HCT116 (cell line): ENCODE data around the gene HLA-F. TPM values are rescaled to one million over a fixed set of nuclear protein-coding genes. Genes with fewer than 3 reads are reported as not detected.

Experiments
- ATAC-seq: fragments of 200-7000 bp; cut with Tn5 transposase; 2 replicates; pipeline ENCODE4 v1.9.1; 2020; ENCODE audit warnings: mild to moderate bottlenecking, moderate library complexity
- BruUV-seq: library from RNA; stranded (reverse); fragments of 400-500 nt; replicated peaks from 2 replicates; lab custom pipeline; 2021; lab: Mats Ljungman, UMichigan
- CTCF ChIA-PET: fragments of 300-600 bp; sonication (Branson Sonifier 250); formaldehyde crosslinking; loops from one replicate; lab custom pipeline; 2021; ENCODE audit warnings: antibody characterized with exemption; lab: Charles Lee
- POLR2A ChIA-PET: fragments of 300-600, 350-600 bp; sonication (Branson Sonifier 250); formaldehyde crosslinking; loops from one replicate; lab custom pipeline; 2021; ENCODE audit warnings: antibody characterized with exemption; lab: Charles Lee
- RAD21 ChIA-PET, 2 experiments: fragments of 300-600 bp; sonication (Branson Sonifier 250); formaldehyde crosslinking; loops; one replicate each; lab custom pipeline; 2023; ENCODE audit warnings: low total read pairs in 2 of 2; ENCODE audit not compliant: uncharacterized antibody in 2 of 2, unreplicated experiment in 2 of 2, low non-redundant PET in 1 of 2; lab: Charles Lee
- DNase-seq: peaks from one replicate; pipeline ENCODE4 v3.0.0-alpha.2; 2010; ENCODE audit warnings: low read depth, low spot score
- H2AFZ ChIP-seq: fragments of 200-600 bp; shearing (Covaris generic), sonication (generic); 2 replicates; pipeline ENCODE4 v1.6.1; 2017; ENCODE audit warnings: low read depth, mixed run types, mixed read lengths, antibody characterized with exemption, low read length; ENCODE audit not compliant: poor library complexity, severe bottlenecking
- H3K27ac ChIP-seq: 2 replicates; pipeline ENCODE4 v1.5.1; 2012; ENCODE audit warnings: low read depth, low read length
- H3K27me3 ChIP-seq: fragments of 200-600 bp; sonication (generic); 2 replicates; pipeline ENCODE4 v1.6.1; 2016; ENCODE audit warnings: mixed run types, low read length, mixed read lengths; ENCODE audit not compliant: insufficient read depth
- H3K36me3 ChIP-seq, 2 experiments: fragments of 200-500 bp in 1 of 2; fragments of 200-600 bp in 1 of 2; sonication (Bioruptor generic) in 1 of 2; sonication (generic) in 1 of 2; 2 replicates each; pipeline versions ENCODE4 v1.5.1 to v1.6.1; 2014 to 2016; ENCODE audit warnings: low read length in 2 of 2, inconsistent platforms in 1 of 2, mixed read lengths in 1 of 2, mixed run types in 1 of 2; ENCODE audit not compliant: insufficient read depth in 2 of 2, control insufficient read depth in 1 of 2
- H3K4me1 ChIP-seq, 2 experiments: fragments of 200-600 bp in 1 of 2; sonication (generic) in 1 of 2; 2 replicates each; pipeline versions ENCODE4 v1.5.1 to v1.6.1; 2012 to 2017; ENCODE audit warnings: low read length in 2 of 2, inconsistent platforms in 1 of 2, mild to moderate bottlenecking in 1 of 2, mixed read lengths in 1 of 2, mixed run types in 1 of 2, moderate library complexity in 1 of 2; ENCODE audit not compliant: insufficient read depth in 2 of 2, control insufficient read depth in 1 of 2
- H3K4me2 ChIP-seq: fragments of 200-600 bp; sonication (generic); 2 replicates; pipeline ENCODE4 v1.6.1; 2017; ENCODE audit warnings: mixed run types, low read length, mixed read lengths
- H3K4me3 ChIP-seq, 2 experiments: fragments of 200-600 bp in 1 of 2; sonication (generic) in 1 of 2; replicated peaks in 1 of 2; 2 replicates each; pipeline ENCODE4 v1.5.1; 2011 to 2016; ENCODE audit warnings: low read length in 2 of 2, control low read depth in 1 of 2, low read depth in 1 of 2, mild to moderate bottlenecking in 1 of 2, mixed read lengths in 1 of 2, mixed run types in 1 of 2
- H3K79me2 ChIP-seq: fragments of 200-600 bp; sonication (generic); 2 replicates; pipeline ENCODE4 v1.6.1; 2017; ENCODE audit warnings: mild to moderate bottlenecking, mixed run types, low read length, moderate library complexity, mixed read lengths; ENCODE audit not compliant: insufficient read depth
- H3K9ac ChIP-seq: fragments of 200-600 bp; sonication (generic); 2 replicates; pipeline ENCODE4 v1.6.1; 2016; ENCODE audit warnings: low read length, mixed read lengths
- H3K9me2 ChIP-seq: fragments of 200-600 bp; sonication (generic), shearing (Covaris generic); 2 replicates; pipeline ENCODE4 v1.6.1; 2017; ENCODE audit warnings: mixed run types, mild to moderate bottlenecking, moderate library complexity; ENCODE audit not compliant: insufficient read depth
- H3K9me3 ChIP-seq, 2 experiments: fragments of 200-500 bp in 1 of 2; fragments of 200-600 bp in 1 of 2; sonication (Bioruptor generic) in 1 of 2; sonication (generic) in 1 of 2; 2 replicates each; pipeline ENCODE4 v1.6.1; 2014 to 2017; ENCODE audit warnings: low read length in 2 of 2, mixed read lengths in 2 of 2, inconsistent platforms in 1 of 2, low read depth in 1 of 2, mild to moderate bottlenecking in 1 of 2, mixed run types in 1 of 2, moderate library complexity in 1 of 2; ENCODE audit not compliant: control insufficient read depth in 1 of 2, insufficient read depth in 1 of 2
- H4K20me1 ChIP-seq: fragments of 200-600 bp; sonication (generic), shearing (Covaris generic); 2 replicates; pipeline ENCODE4 v1.6.1; 2017; ENCODE audit warnings: mixed run types, mild to moderate bottlenecking, moderate library complexity; ENCODE audit not compliant: insufficient read depth
- intact Hi-C: fragments of 100-400 bp; cut with micrococcal nuclease; formaldehyde crosslinking; loops from 2 replicates; pipeline ENCODE4 v1.10.0; 2022
- total RNA-seq: library from RNA; stranded (reverse); gene quantifications from one replicate; pipeline ENCODE4 v1.2.1, GENCODE V29; 2021; ENCODE audit not compliant: unreplicated experiment
- TF ChIP-seq, protein P1 (sequence below): IDR thresholded peaks from 2 replicates; pipeline ENCODE4 v1.6.1; 2012; ENCODE audit warnings: low read depth
- TF ChIP-seq, protein P2 (sequence below): IDR thresholded peaks from 2 replicates; pipeline ENCODE4 v1.6.1; 2012

Gene HLA-F
- total RNA-seq, 1 experiment from 2014 or later: 24.6 TPM

- Histone ChIP-seq H3K36me3 (peaks cover 0 to 4% of the 10 kb centered on the region in 2 experiments; a peak in 1 of 4 replicates), H3K9me2 (no peaks in the 10 kb centered on the region), H3K27me3 (no peaks in the 10 kb centered on the region), H3K4me2 (peak overlapping the region; percentile 97), H3K9ac (peak overlapping the region; percentile 66), H3K79me2 (no peaks in the 10 kb centered on the region; the same call in 1 of the 2 replicates), H2AFZ (no peak overlapping the region), H3K4me3 (peak overlapping the region; percentile 71 to 87), H4K20me1 (no peaks in the 10 kb centered on the region), H3K4me1 (peaks cover 3 to 24% of the 10 kb centered on the region in 2 experiments; a peak in 3 of 4 replicates), H3K27ac (peak overlapping the region; percentile 41; the same call in 1 of the 2 replicates), H3K9me3 (no peaks in the 10 kb centered on the region)
- ATAC-seq (no peak), DNase-seq (no peak)
- no TSS peak for BruUV-seq
- ChIA-PET RAD21 (no interaction called here), CTCF (interaction anchor here (1.0 to 2.3 kb wide), 5 partner anchors 10 to 98 kb away, joined by 3 to 17 read pairs (median 7); no protein-coding TSS in a partner anchor), POLR2A (interaction anchor here (1.8 kb wide), 1 partner anchor 11 kb away, joined by 12 read pairs; no protein-coding TSS in a partner anchor)
- intact Hi-C loops: no loop called here
- TF ChIP-seq, protein P1, sequence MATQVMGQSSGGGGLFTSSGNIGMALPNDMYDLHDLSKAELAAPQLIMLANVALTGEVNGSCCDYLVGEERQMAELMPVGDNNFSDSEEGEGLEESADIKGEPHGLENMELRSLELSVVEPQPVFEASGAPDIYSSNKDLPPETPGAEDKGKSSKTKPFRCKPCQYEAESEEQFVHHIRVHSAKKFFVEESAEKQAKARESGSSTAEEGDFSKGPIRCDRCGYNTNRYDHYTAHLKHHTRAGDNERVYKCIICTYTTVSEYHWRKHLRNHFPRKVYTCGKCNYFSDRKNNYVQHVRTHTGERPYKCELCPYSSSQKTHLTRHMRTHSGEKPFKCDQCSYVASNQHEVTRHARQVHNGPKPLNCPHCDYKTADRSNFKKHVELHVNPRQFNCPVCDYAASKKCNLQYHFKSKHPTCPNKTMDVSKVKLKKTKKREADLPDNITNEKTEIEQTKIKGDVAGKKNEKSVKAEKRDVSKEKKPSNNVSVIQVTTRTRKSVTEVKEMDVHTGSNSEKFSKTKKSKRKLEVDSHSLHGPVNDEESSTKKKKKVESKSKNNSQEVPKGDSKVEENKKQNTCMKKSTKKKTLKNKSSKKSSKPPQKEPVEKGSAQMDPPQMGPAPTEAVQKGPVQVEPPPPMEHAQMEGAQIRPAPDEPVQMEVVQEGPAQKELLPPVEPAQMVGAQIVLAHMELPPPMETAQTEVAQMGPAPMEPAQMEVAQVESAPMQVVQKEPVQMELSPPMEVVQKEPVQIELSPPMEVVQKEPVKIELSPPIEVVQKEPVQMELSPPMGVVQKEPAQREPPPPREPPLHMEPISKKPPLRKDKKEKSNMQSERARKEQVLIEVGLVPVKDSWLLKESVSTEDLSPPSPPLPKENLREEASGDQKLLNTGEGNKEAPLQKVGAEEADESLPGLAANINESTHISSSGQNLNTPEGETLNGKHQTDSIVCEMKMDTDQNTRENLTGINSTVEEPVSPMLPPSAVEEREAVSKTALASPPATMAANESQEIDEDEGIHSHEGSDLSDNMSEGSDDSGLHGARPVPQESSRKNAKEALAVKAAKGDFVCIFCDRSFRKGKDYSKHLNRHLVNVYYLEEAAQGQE: no peak
- TF ChIP-seq, protein P2, sequence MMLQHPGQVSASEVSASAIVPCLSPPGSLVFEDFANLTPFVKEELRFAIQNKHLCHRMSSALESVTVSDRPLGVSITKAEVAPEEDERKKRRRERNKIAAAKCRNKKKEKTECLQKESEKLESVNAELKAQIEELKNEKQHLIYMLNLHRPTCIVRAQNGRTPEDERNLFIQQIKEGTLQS: no peak
These were observed 24.5 kb downstream of the HLA-F start for GRCh38 chr6:29747688-29748250.
